ENCODE results near the gene AIDA. TPM values are rescaled to one million over a fixed set of nuclear protein-coding genes. Genes with fewer than 3 reads are reported as not detected.

AIDA gene
- polyA plus RNA-seq, 3 donors = 10.0 to 11.7 (median 11.7) TPM

DNA sequence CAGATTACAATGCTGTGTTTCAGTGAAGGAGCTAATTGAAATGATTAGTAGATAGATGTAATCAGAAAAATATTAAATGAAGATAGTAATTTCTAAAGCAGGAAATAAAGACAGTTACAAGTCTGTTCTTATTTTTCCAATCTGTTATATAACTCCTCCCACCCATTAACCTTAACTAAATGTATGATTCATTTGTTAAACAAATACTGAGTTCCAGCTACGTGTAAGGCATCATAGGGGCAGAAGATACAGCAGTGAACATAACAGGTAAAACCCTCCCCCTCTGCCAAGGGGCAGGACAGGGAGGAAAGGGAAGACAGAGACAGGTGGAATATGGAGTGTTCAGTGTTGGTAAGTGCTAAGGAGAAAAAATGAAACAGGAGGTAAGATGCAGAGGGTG, 24.7 kb upstream of the AIDA start, which contains the start of gene FAM177B:
TSS of gene FAM177B (plus strand) at position 231 of the 400 bp plus-strand sequence. CDS start 9,344 bp downstream, outside the sequence.
- Histone ChIP-seq H3K79me2 (ENCODE audit: insufficient read depth, low read length) (no peaks in the 10 kb centered on the region), H4K20me1 (ENCODE audit: insufficient read depth, low read length) (no peaks in the 10 kb centered on the region), H3K4me1 (ENCODE audit: control insufficient read depth in 1 of 2, insufficient read depth in 2 of 2, low read length in 2 of 2) (no peaks in the 10 kb centered on the region), H3K27me3 (ENCODE audit: control insufficient read depth in 2 of 2, insufficient read depth in 2 of 2, low read length in 2 of 2) (no peaks in the 10 kb centered on the region), H3K27ac (ENCODE audit: low read depth in 1 of 2, low read length in 2 of 2) (no peak within 1 kb of the TSS), H3K9me3 (replicated peaks in 1 of 2; ENCODE audit: control insufficient read depth in 1 of 2, insufficient read depth in 1 of 2, low read length in 2 of 2) (no peaks in the 10 kb centered on the region), H3K36me3 (replicated peaks in 1 of 2; ENCODE audit: control insufficient read depth in 1 of 2, insufficient read depth in 2 of 2, low read length in 2 of 2) (peaks cover 40 to 51% of the 10 kb centered on the region in 2 donors), H3K9ac (ENCODE audit: insufficient read depth, low read length, poor library complexity, severe bottlenecking) (no peak within 1 kb of the TSS), H2AFZ (ENCODE audit: insufficient read depth, low read depth, low read length, poor library complexity, severe bottlenecking) (no peak within 1 kb of the TSS), H3K4me3 (replicated peaks in 1 of 3; ENCODE audit: low read depth in 2 of 3, low read length in 3 of 3) (no peak within 1 kb of the TSS), H3K4me2 (replicated peaks; ENCODE audit: extremely low read depth, low read length, poor library complexity, severe bottlenecking) (no peak within 1 kb of the TSS)
- TF ChIP-seq, protein P1, sequence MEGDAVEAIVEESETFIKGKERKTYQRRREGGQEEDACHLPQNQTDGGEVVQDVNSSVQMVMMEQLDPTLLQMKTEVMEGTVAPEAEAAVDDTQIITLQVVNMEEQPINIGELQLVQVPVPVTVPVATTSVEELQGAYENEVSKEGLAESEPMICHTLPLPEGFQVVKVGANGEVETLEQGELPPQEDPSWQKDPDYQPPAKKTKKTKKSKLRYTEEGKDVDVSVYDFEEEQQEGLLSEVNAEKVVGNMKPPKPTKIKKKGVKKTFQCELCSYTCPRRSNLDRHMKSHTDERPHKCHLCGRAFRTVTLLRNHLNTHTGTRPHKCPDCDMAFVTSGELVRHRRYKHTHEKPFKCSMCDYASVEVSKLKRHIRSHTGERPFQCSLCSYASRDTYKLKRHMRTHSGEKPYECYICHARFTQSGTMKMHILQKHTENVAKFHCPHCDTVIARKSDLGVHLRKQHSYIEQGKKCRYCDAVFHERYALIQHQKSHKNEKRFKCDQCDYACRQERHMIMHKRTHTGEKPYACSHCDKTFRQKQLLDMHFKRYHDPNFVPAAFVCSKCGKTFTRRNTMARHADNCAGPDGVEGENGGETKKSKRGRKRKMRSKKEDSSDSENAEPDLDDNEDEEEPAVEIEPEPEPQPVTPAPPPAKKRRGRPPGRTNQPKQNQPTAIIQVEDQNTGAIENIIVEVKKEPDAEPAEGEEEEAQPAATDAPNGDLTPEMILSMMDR (IDR thresholded peaks at IDR 0.05) = no peak
- Mint-ChIP-seq H3K4me3 (no peak within 1 kb of the TSS), H3K36me3 (peaks cover 33 to 41% of the 10 kb centered on the region in 2 donors), H3K27ac (no peak within 1 kb of the TSS), H3K4me1 (peaks cover 6% of the 10 kb centered on the region), H3K9me3 (no peaks in the 10 kb centered on the region), H3K27me3 (ENCODE audit: low read depth in 3 of 3) (no peaks in the 10 kb centered on the region)
- intact Hi-C loops (cut with micrococcal nuclease) = loop anchor here in 1 of 2 donors (10.0 kb wide), 1 partner anchor 348 kb away; no protein-coding TSS in a partner anchor
- no peak for DNase-seq
- WGBS (ENCODE audit: insufficient coverage) = no CpG with 5 or more reads among the region's 1 CpG

DNA sequence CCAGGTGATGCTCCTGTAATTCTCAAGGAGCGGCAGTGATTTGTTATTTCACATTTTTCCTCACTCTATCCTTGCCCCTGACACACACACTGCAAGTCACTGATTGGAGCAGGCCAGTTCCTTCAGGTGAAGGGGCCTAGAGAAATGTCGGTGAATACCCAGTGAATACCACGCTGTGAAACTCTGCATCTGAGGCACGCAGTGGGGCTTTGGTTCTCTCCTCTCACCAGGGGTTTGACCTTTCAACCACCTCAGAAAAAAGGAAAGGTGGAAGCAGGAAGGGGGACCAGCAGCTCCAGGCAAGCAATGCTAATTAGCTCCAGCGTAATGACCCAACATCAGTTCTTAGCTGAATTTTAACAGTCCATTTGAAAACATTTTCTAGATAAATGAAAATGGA, 24.2 kb upstream of the AIDA start:
- Histone ChIP-seq H2AFZ (ENCODE audit: insufficient read depth, low read depth, low read length, poor library complexity, severe bottlenecking) (no peak overlapping the region), H3K9ac (ENCODE audit: insufficient read depth, low read length, poor library complexity, severe bottlenecking) (no peak overlapping the region), H3K4me3 (replicated peaks in 1 of 3; ENCODE audit: low read depth in 2 of 3, low read length in 3 of 3) (no peak overlapping the region), H3K4me2 (replicated peaks; ENCODE audit: extremely low read depth, low read length, poor library complexity, severe bottlenecking) (no peak overlapping the region), H3K79me2 (ENCODE audit: insufficient read depth, low read length) (no peaks in the 10 kb centered on the region), H4K20me1 (ENCODE audit: insufficient read depth, low read length) (peaks cover 4% of the 10 kb centered on the region), H3K27me3 (ENCODE audit: control insufficient read depth in 2 of 2, insufficient read depth in 2 of 2, low read length in 2 of 2) (no peaks in the 10 kb centered on the region), H3K36me3 (replicated peaks in 1 of 2; ENCODE audit: control insufficient read depth in 1 of 2, insufficient read depth in 2 of 2, low read length in 2 of 2) (peaks cover 45 to 56% of the 10 kb centered on the region in 2 donors), H3K27ac (ENCODE audit: low read depth in 1 of 2, low read length in 2 of 2) (no peak overlapping the region), H3K4me1 (ENCODE audit: control insufficient read depth in 1 of 2, insufficient read depth in 2 of 2, low read length in 2 of 2) (no peaks in the 10 kb centered on the region), H3K9me3 (replicated peaks in 1 of 2; ENCODE audit: control insufficient read depth in 1 of 2, insufficient read depth in 1 of 2, low read length in 2 of 2) (no peaks in the 10 kb centered on the region)
- DNase-seq = no peak
- Mint-ChIP-seq H3K9me3 (no peaks in the 10 kb centered on the region), H3K4me3 (no peak overlapping the region), H3K27ac (no peak overlapping the region), H3K27me3 (ENCODE audit: low read depth in 3 of 3) (no peaks in the 10 kb centered on the region), H3K4me1 (peaks cover 10% of the 10 kb centered on the region), H3K36me3 (peaks cover 37 to 45% of the 10 kb centered on the region in 2 donors)
- TF ChIP-seq, protein P1 (IDR thresholded peaks at IDR 0.05) = no peak
- WGBS (ENCODE audit: insufficient coverage) = no CpG with 5 or more reads among the region's 5 CpGs
- intact Hi-C loops (cut with micrococcal nuclease) = loop anchor here in 1 of 2 donors (10.0 kb wide), 1 partner anchor 348 kb away; no protein-coding TSS in a partner anchor

Data from CD14-positive monocyte (primary cell).